DND-41 (cell line): Measurements from ENCODE around the gene PORCN.

Experiments
- ATAC-seq: fragments of 200-7000 bp; cut with Tn5 transposase; 3 replicates; pipeline ENCODE4 v1.9.1; 2021; ENCODE audit warnings: low read depth; ENCODE audit not compliant: insufficient read depth
- DNase-seq: peaks from one replicate; pipeline ENCODE4 v3.0.0-alpha.2; 2020
- H2AFZ ChIP-seq: 2 replicates; pipeline ENCODE4 v1.6.0; 2012; ENCODE audit warnings: low read depth, low read length
- H3K27ac ChIP-seq: 2 replicates; pipeline ENCODE4 v1.5.1; 2012; ENCODE audit warnings: low read length, inconsistent platforms
- H3K27me3 ChIP-seq: fragments of 200-600 bp; sonication (generic); 2 replicates; pipeline ENCODE4 v1.6.0; 2012; ENCODE audit warnings: low read length, mild to moderate bottlenecking, inconsistent platforms; ENCODE audit not compliant: insufficient read depth, poor library complexity
- H3K36me3 ChIP-seq: 2 replicates; pipeline ENCODE4 v1.5.1; 2012; ENCODE audit warnings: low read length, inconsistent platforms; ENCODE audit not compliant: insufficient read depth
- H3K4me1 ChIP-seq: 2 replicates; pipeline ENCODE4 v1.5.1; 2012; ENCODE audit warnings: mild to moderate bottlenecking, low read length; ENCODE audit not compliant: insufficient read depth
- H3K4me2 ChIP-seq: 2 replicates; pipeline ENCODE4 v1.6.0; 2012; ENCODE audit warnings: mild to moderate bottlenecking, moderate library complexity, low read length, inconsistent platforms; ENCODE audit not compliant: insufficient read depth
- H3K4me3 ChIP-seq, 2 experiments: fragments of 200-600 bp in 1 of 2; shearing (Covaris generic) in 1 of 2; 2 replicates each; pipeline ENCODE4 v1.5.1; 2012 to 2016; ENCODE audit warnings: inconsistent platforms in 2 of 2, low read length in 2 of 2, mild to moderate bottlenecking in 2 of 2, low read depth in 1 of 2, moderate library complexity in 1 of 2
- H3K79me2 ChIP-seq: 2 replicates; pipeline ENCODE4 v1.6.0; 2012; ENCODE audit warnings: low read length, inconsistent platforms; ENCODE audit not compliant: insufficient read depth
- H3K9ac ChIP-seq: 2 replicates; pipeline ENCODE4 v1.6.0; 2012; ENCODE audit warnings: low read depth, mild to moderate bottlenecking, inconsistent platforms, low read length, moderate library complexity
- H3K9me3 ChIP-seq: 2 replicates; pipeline ENCODE4 v1.5.1; 2012; ENCODE audit warnings: low read length, moderate library complexity, mild to moderate bottlenecking, inconsistent platforms; ENCODE audit not compliant: insufficient read depth, severe bottlenecking
- H4K20me1 ChIP-seq: 2 replicates; pipeline ENCODE4 v1.6.0; 2012; ENCODE audit warnings: low read length; ENCODE audit not compliant: insufficient read depth
- CTCF ChIP-seq: IDR thresholded peaks from 2 replicates; pipeline ENCODE4 v1.5.1; 2012; ENCODE audit warnings: borderline replicate concordance, low read length, moderate library complexity, mild to moderate bottlenecking; ENCODE audit not compliant: poor library complexity, severe bottlenecking; ENCODE audit errors: extremely low read depth
- EZH2 ChIP-seq: IDR thresholded peaks from 3 replicates; pipeline ENCODE4 v1.6.1; 2012; ENCODE audit warnings: borderline replicate concordance, low read depth, mild to moderate bottlenecking, moderate library complexity, low read length, inconsistent platforms; ENCODE audit not compliant: severe bottlenecking

PORCN gene

DNA sequence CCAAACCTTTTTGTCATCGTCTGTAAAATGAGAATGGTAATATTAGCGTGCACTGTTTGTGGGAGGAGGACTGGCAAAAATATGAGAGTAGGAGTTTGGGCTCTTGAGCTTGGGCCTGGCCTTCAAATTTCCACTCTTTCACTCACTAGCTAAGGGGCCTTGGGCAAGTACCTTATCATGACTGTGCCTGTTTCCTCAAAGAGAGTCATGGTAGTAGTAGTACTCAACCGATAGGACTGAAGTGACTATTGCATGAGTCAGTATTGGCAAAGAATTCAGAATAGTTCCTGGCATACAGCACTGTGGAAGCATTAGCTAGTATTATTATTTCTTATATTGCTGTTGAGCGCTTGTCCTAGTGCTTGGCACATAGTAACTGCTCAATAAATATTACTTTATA, 49.5 kb downstream of the PORCN start:
- H3K9ac ChIP-seq: no peak overlapping the region
- TF ChIP-seq EZH2 (no peak), CTCF (no peak)
- no peak overlapping the region for H3K4me3 ChIP-seq

GRCh38 chrX:48559636-48560035, 50.8 kb downstream of the PORCN start:
- Histone ChIP-seq H3K27me3 (no peaks in the 10 kb centered on the region), H3K36me3 (peaks cover 51% of the 10 kb centered on the region), H3K79me2 (no peaks in the 10 kb centered on the region), H3K9me3 (no peaks in the 10 kb centered on the region), H3K4me1 (no peaks in the 10 kb centered on the region), H3K9ac (no peak overlapping the region), H3K4me2 (no peak overlapping the region), H4K20me1 (no peaks in the 10 kb centered on the region), H3K4me3 (no peak overlapping the region), H3K27ac (no peak overlapping the region), H2AFZ (no peak overlapping the region)
- ATAC-seq (no peak), DNase-seq (no peak)
- TF ChIP-seq EZH2 (no peak), CTCF (no peak)

More for the DNA sequence above, 49.5 kb downstream of the PORCN start:
- H2AFZ ChIP-seq: no peak overlapping the region
- no peaks in the 10 kb centered on the region for H3K27me3 ChIP-seq
- no peaks in the 10 kb centered on the region for H3K4me1 ChIP-seq
- H3K9me3 ChIP-seq: no peaks in the 10 kb centered on the region
- no peak overlapping the region for H3K27ac ChIP-seq
- no peaks in the 10 kb centered on the region for H3K79me2 ChIP-seq
- H4K20me1 ChIP-seq: no peaks in the 10 kb centered on the region
- peaks cover 53% of the 10 kb centered on the region for H3K36me3 ChIP-seq
- H3K4me2 ChIP-seq: no peak overlapping the region
- ATAC-seq: no peak
- no peak for DNase-seq

DNA sequence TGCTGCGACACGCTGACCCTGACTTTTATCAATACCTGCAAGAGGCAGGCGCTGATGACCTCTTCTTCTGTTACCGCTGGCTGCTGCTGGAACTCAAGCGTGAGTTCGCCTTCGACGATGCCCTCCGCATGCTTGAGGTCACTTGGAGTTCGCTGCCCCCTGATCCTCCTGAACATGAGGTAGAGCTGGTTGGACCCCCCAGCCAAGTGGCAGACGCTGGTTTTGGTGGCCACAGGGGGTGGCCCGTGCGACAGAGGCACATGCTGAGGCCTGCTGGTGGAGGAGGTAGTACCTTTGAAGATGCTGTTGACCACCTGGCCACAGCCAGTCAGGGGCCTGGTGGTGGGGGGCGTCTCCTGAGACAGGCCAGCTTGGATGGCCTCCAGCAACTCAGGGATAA, 51.3 kb downstream of the PORCN start:
- H3K9me3 ChIP-seq: no peaks in the 10 kb centered on the region
- no peak overlapping the region for H3K9ac ChIP-seq
- no peaks in the 10 kb centered on the region for H3K27me3 ChIP-seq
- no peak overlapping the region for H3K4me3 ChIP-seq
- peaks cover 47% of the 10 kb centered on the region for H3K36me3 ChIP-seq
- ATAC-seq: no peak
- TF ChIP-seq EZH2: no peak
- no peak for TF ChIP-seq CTCF
- no peaks in the 10 kb centered on the region for H3K4me1 ChIP-seq
- no peak for DNase-seq
- H2AFZ ChIP-seq: no peak overlapping the region
- H3K4me2 ChIP-seq: no peak overlapping the region
- no peak overlapping the region for H3K27ac ChIP-seq
- no peaks in the 10 kb centered on the region for H3K79me2 ChIP-seq
- H4K20me1 ChIP-seq: no peaks in the 10 kb centered on the region

- Histone ChIP-seq H4K20me1 (no peaks in the 10 kb centered on the region), H3K79me2 (no peaks in the 10 kb centered on the region), H3K4me1 (no peaks in the 10 kb centered on the region), H3K36me3 (peaks cover 45% of the 10 kb centered on the region), H3K4me2 (no peak overlapping the region), H3K4me3 (no peak overlapping the region), H3K27ac (no peak overlapping the region), H3K9me3 (no peaks in the 10 kb centered on the region), H3K9ac (no peak overlapping the region), H2AFZ (no peak overlapping the region), H3K27me3 (no peaks in the 10 kb centered on the region)
- DNase-seq (no peak), ATAC-seq (no peak)
- TF ChIP-seq EZH2 (no peak), CTCF (no peak)
These were observed 51.9 kb downstream of the PORCN start for GRCh38 chrX:48560681-48561080.
